HL-60 (cell line): Measurements from ENCODE around the gene AK5.

Source experiments
- DNase-seq, 2 experiments: peaks; one replicate each; pipeline ENCODE4 v3.0.0-alpha.2; 2010 to 2020; ENCODE audit warnings: low read depth in 1 of 2, low spot score in 1 of 2
- H3K27ac ChIP-seq: fragments of 250-450 bp; sonication (Bioruptor Pico); replicated peaks from 2 replicates; pipeline ENCODE4 v1.5.1; 2020; ENCODE audit warnings: mild to moderate bottlenecking, moderate library complexity
- H3K27me3 ChIP-seq: fragments of 250-450 bp; sonication (Bioruptor Pico); 2 replicates; pipeline ENCODE4 v1.5.1; 2021; ENCODE audit warnings: mild to moderate bottlenecking, moderate library complexity; ENCODE audit not compliant: insufficient read depth, poor library complexity, severe bottlenecking
- H3K4me3 ChIP-seq: replicated peaks from 2 replicates; pipeline ENCODE4 v1.5.1; 2011; ENCODE audit warnings: mild to moderate bottlenecking, control low read depth, low read length; ENCODE audit not compliant: insufficient read depth
- CTCF ChIP-seq: IDR thresholded peaks from one replicate; pipeline ENCODE4 v1.5.1; 2011; ENCODE audit warnings: low read length, control low read depth, inconsistent platforms; ENCODE audit not compliant: insufficient read depth
- GABPA ChIP-seq: IDR thresholded peaks from 2 replicates; pipeline ENCODE4 v1.6.1; 2012; ENCODE audit warnings: low read depth
- POLR2AphosphoS5 ChIP-seq: IDR thresholded peaks from 2 replicates; pipeline ENCODE4 v1.6.1; 2012; ENCODE audit warnings: low read depth
- REST ChIP-seq: IDR thresholded peaks from 2 replicates; pipeline ENCODE4 v1.6.1; 2012; ENCODE audit warnings: low read depth; ENCODE audit not compliant: insufficient replicate concordance
- SPI1 ChIP-seq: IDR thresholded peaks from 2 replicates; pipeline ENCODE4 v1.6.1; 2012; ENCODE audit warnings: low read depth, mild to moderate bottlenecking, borderline replicate concordance

Gene AK5

GRCh38 chr1:77387553-77387952 lies 105.7 kb downstream of the AK5 start:
- Histone ChIP-seq H3K4me3 (no peak overlapping the region), H3K27me3 (no peaks in the 10 kb centered on the region), H3K27ac (no peak overlapping the region)
- TF ChIP-seq SPI1: no peak
- no peak for TF ChIP-seq REST
- no peak for TF ChIP-seq POLR2AphosphoS5
- TF ChIP-seq GABPA: no peak
- TF ChIP-seq CTCF: no peak
- no peak for DNase-seq

- no peak for DNase-seq
- no peak for TF ChIP-seq CTCF
- TF ChIP-seq POLR2AphosphoS5: no peak
- TF ChIP-seq REST: no peak
- TF ChIP-seq GABPA: no peak
- no peak for TF ChIP-seq SPI1
These were observed 106.8 kb downstream of the AK5 start for GRCh38 chr1:77388661-77389060.

GRCh38 chr1:77392486-77392885 lies 110.7 kb downstream of the AK5 start:
- Histone ChIP-seq H3K4me3 (no peak overlapping the region), H3K27me3 (no peaks in the 10 kb centered on the region), H3K27ac (no peak overlapping the region)
- no peak for DNase-seq
- TF ChIP-seq GABPA (no peak), POLR2AphosphoS5 (no peak), REST (no peak), SPI1 (no peak), CTCF (no peak)

More at GRCh38 chr1:77388661-77389060, 106.8 kb downstream of the AK5 start:
- Histone ChIP-seq H3K27me3 (no peaks in the 10 kb centered on the region), H3K4me3 (no peak overlapping the region), H3K27ac (no peak overlapping the region)
